ENCODE results near the gene STOML3.

The STOML3 gene

GRCh38 chr13:38980750-38981078, 9.9 kb downstream of the STOML3 start:
- Histone ChIP-seq H3K27me3 (replicated peaks; ENCODE audit: control insufficient read depth, insufficient read depth, low read length) (no peaks in the 10 kb centered on the region), H3K36me3 (ENCODE audit: control insufficient read depth, insufficient read depth, low read length) (no peaks in the 10 kb centered on the region), H3K4me3 (replicated peaks; ENCODE audit: low read depth, low read length) (no peak overlapping the region)
- TF ChIP-seq, protein P1, sequence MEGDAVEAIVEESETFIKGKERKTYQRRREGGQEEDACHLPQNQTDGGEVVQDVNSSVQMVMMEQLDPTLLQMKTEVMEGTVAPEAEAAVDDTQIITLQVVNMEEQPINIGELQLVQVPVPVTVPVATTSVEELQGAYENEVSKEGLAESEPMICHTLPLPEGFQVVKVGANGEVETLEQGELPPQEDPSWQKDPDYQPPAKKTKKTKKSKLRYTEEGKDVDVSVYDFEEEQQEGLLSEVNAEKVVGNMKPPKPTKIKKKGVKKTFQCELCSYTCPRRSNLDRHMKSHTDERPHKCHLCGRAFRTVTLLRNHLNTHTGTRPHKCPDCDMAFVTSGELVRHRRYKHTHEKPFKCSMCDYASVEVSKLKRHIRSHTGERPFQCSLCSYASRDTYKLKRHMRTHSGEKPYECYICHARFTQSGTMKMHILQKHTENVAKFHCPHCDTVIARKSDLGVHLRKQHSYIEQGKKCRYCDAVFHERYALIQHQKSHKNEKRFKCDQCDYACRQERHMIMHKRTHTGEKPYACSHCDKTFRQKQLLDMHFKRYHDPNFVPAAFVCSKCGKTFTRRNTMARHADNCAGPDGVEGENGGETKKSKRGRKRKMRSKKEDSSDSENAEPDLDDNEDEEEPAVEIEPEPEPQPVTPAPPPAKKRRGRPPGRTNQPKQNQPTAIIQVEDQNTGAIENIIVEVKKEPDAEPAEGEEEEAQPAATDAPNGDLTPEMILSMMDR (IDR thresholded peaks at IDR 0.05; ENCODE audit: insufficient read depth, low read length, poor library complexity, severe bottlenecking) = no peak
- DNase-seq (ENCODE audit: extremely low read depth, insufficient read length) = no peak

DNA sequence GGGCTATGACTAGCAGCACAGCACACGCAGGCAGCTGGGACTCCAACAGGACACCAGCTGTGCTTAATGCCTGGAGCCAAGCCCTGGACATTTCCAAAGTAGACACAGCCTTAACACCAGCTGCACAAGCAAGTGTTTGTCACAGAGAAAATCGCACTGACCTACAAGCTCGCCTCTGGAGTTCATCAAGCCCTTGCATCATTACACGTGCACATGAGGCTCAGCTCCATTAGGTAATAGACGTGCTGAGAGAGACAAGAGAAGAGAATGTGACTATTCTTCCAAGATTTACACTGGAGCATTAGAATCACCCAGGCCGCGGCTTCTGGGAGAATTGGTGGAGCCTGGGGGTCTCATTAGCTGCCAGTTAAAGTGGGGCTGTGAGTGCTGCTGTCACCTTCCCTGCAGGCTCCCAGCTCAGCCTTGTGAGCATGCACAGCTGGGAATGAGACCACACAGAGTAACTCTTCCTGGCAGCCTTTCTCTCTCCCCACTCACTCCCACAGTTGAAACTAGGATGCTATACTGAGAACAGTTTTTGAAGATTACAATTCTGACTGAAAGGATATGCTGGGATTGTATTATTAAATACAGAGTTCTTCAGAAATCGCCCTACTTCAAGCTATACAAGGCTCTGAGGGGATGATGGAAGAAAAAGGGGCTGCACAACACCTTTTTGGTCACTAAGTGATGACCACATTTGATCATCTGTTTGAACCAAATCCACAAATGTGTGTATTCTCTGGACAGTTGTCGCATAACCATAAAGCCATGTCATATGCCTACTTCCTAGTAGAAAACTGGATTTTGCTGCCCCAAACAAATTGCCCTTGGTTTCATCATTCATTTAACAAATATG, 10.5 kb downstream of the STOML3 start:
- Histone ChIP-seq H3K36me3 (ENCODE audit: control insufficient read depth, insufficient read depth, low read length) (no peaks in the 10 kb centered on the region), H3K27me3 (replicated peaks; ENCODE audit: control insufficient read depth, insufficient read depth, low read length) (no peaks in the 10 kb centered on the region), H3K4me3 (replicated peaks; ENCODE audit: low read depth, low read length) (no peak overlapping the region)
- no peak for DNase-seq (ENCODE audit: extremely low read depth, insufficient read length)
- TF ChIP-seq, protein P1 (IDR thresholded peaks at IDR 0.05; ENCODE audit: insufficient read depth, low read length, poor library complexity, severe bottlenecking) = no peak

DNA sequence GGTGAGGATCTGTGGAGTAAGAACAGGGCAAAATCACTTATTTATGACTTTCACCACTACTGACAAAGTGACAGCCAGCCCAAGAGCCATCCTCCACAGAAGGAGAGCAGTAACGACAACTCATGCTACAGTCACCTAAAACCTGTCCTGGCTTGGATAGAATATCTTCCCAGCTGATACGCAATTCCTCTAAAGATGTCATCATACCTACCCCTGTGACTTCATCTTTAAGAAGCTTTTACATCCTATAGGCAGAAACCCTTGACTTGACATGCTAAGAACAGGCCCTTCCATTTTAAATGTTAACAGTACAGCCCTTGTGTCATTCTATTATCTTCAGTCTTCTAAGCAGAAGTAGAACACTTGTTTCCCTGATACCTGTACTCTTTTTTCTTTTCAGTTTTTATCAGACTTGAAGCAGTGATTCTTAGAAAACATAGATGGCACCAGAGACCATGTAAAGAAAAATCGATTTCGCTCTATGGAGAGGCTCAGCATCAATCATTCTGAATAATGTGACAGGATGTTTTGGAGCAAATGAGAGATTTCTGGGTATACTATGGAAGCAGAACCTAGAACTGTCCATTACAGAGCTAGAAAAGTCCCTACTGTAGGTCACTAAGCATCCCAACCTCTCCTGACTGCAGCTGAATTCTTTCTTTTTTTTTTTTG, 20.1 kb downstream of the STOML3 start:
- TF ChIP-seq, protein P1 (IDR thresholded peaks at IDR 0.05; ENCODE audit: insufficient read depth, low read length, poor library complexity, severe bottlenecking) = no peak
- no peak for DNase-seq (ENCODE audit: extremely low read depth, insufficient read length)
- H3K4me3 ChIP-seq (replicated peaks; ENCODE audit: low read depth, low read length) = no peak overlapping the region

GRCh38 chr13:38969187-38969586, 21.4 kb downstream of the STOML3 start:
- Histone ChIP-seq H3K27me3 (replicated peaks; ENCODE audit: control insufficient read depth, insufficient read depth, low read length) (no peaks in the 10 kb centered on the region), H3K36me3 (ENCODE audit: control insufficient read depth, insufficient read depth, low read length) (no peaks in the 10 kb centered on the region), H3K4me3 (replicated peaks; ENCODE audit: low read depth, low read length) (no peak overlapping the region)
- DNase-seq (ENCODE audit: extremely low read depth, insufficient read length) = no peak
- TF ChIP-seq, protein P1 (IDR thresholded peaks at IDR 0.05; ENCODE audit: insufficient read depth, low read length, poor library complexity, severe bottlenecking) = no peak

More for the DNA sequence above, 20.1 kb downstream of the STOML3 start:
- no peaks in the 10 kb centered on the region for H3K27me3 ChIP-seq (replicated peaks; ENCODE audit: control insufficient read depth, insufficient read depth, low read length)
- no peaks in the 10 kb centered on the region for H3K36me3 ChIP-seq (ENCODE audit: control insufficient read depth, insufficient read depth, low read length)

DNA sequence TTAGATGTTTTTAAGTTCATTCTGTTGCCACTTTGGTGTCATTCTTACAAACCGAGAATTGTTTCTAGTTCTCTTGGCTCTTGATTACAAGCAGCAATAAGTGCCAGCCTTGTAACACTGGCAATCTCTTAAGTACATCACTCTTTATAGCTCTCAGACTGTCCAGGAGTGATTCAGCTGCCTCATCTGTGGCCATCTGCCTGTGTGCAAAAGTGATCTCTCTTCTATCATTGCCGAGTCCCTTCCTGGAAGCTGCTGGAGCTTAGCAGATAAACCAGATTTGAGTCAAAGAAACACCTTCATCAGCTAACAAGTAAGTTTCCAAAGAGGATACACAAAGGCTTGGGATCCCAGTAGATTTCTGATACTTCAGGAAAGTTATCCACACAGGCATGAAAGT, 23.2 kb downstream of the STOML3 start:
- no peaks in the 10 kb centered on the region for H3K36me3 ChIP-seq (ENCODE audit: control insufficient read depth, insufficient read depth, low read length)
- no peak overlapping the region for H3K4me3 ChIP-seq (replicated peaks; ENCODE audit: low read depth, low read length)
- no peak for DNase-seq (ENCODE audit: extremely low read depth, insufficient read length)
- TF ChIP-seq, protein P1 (IDR thresholded peaks at IDR 0.05; ENCODE audit: insufficient read depth, low read length, poor library complexity, severe bottlenecking) = no peak
- H3K27me3 ChIP-seq (replicated peaks; ENCODE audit: control insufficient read depth, insufficient read depth, low read length) = no peaks in the 10 kb centered on the region
